ENCODE measurements around the gene COPB2. TPM values are rescaled to one million over a fixed set of nuclear protein-coding genes. Genes with fewer than 3 reads are reported as not detected.

The COPB2 gene
- 106 TPM for total RNA-seq
- long read RNA-seq, transcript COPB2-201 (22 exons, 3,360 nt), result major isoform, 135 of 193 reads
- long read RNA-seq, partial matches to known transcripts, result 18 of 193 reads
- long read RNA-seq, other reads (novel, unspliced or antisense), result 39 of 193 reads

- H3K4me3 ChIP-seq, result peak within 1 kb of the TSS; percentile 91
- peak within 1 kb of the TSS; percentile 97 for H3K27ac ChIP-seq
- no peaks in the 10 kb centered on the region for H3K27me3 ChIP-seq
- H3K4me1 ChIP-seq, result peaks cover 26% of the 10 kb centered on the region
- no peaks in the 10 kb centered on the region for H3K36me3 ChIP-seq
- ATAC-seq (peak; percentile 99), DNase-seq (peak; percentile 100)
- intact Hi-C loops (cut with DNase I), result no loop called here
- no peaks in the 10 kb centered on the region for H3K9me3 ChIP-seq
- no peak for TF ChIP-seq CTCF (IDR thresholded peaks at IDR 0.05)
These were observed at the start of gene COPB2 for GRCh38 chr3:139389552-139390368. TSS of gene COPB2 (minus strand) at chr3:139389647. CDS start at chr3:139389550, 97 bp downstream.

DNA sequence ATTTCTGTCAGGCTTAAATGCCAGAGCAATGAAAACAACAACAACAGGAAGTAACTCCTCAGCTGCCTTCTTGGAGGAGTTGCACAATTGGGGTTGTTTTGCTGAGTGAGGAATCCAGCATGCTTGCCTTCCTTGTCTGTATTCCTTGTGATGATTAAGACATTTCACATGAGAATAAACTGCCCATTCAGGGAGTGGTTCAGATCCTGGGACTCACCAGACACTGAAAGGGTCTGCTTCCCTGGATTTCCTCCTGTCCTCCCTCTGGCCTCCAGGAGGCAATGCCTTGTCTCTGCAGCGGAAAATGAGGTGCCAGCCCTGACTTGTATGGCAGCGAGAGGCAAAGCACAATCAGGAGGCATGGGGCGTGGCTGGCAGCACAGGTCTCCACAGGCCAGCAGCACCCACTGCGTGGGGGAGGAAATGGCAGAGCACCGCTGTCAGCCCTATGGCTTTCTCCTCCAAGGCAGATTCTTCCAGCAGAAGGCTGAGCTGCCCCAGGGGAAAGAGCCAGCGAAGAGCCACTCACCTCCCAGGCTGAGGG is 45.4 kb upstream of the COPB2 start:
- H3K27ac ChIP-seq, result peak overlapping the region; percentile 33
- no peak overlapping the region for H3K4me3 ChIP-seq
- H3K9me3 ChIP-seq, result no peaks in the 10 kb centered on the region
- peak; percentile 72 for ATAC-seq
- intact Hi-C loops (cut with DNase I), result no loop called here
- no peak for TF ChIP-seq CTCF (IDR thresholded peaks at IDR 0.05)
- no peaks in the 10 kb centered on the region for H3K36me3 ChIP-seq
- no peak for DNase-seq
- H3K27me3 ChIP-seq, result no peaks in the 10 kb centered on the region
- H3K4me1 ChIP-seq, result peaks cover 5% of the 10 kb centered on the region

- no peak for ATAC-seq
- H3K27ac ChIP-seq, result peak overlapping the region; percentile 33
- intact Hi-C loops (cut with DNase I), result no loop called here
These were observed 44.8 kb upstream of the COPB2 start for GRCh38 chr3:139434228-139434627.

GRCh38 chr3:139433089-139433488 is 43.6 kb upstream of the COPB2 start:
- intact Hi-C loops (cut with DNase I), result no loop called here
- Histone ChIP-seq H3K27ac (no peak overlapping the region), H3K36me3 (no peaks in the 10 kb centered on the region), H3K9me3 (no peaks in the 10 kb centered on the region), H3K27me3 (no peaks in the 10 kb centered on the region), H3K4me1 (peaks cover 5% of the 10 kb centered on the region), H3K4me3 (no peak overlapping the region)
- no peak for DNase-seq
- no peak for ATAC-seq
- TF ChIP-seq CTCF (IDR thresholded peaks at IDR 0.05), result no peak

More at GRCh38 chr3:139434228-139434627, 44.8 kb upstream of the COPB2 start:
- H3K27me3 ChIP-seq, result no peaks in the 10 kb centered on the region
- no peak overlapping the region for H3K4me3 ChIP-seq
- no peaks in the 10 kb centered on the region for H3K36me3 ChIP-seq
- DNase-seq, result no peak
- peaks cover 5% of the 10 kb centered on the region for H3K4me1 ChIP-seq
- no peak for TF ChIP-seq CTCF (IDR thresholded peaks at IDR 0.05)
- no peaks in the 10 kb centered on the region for H3K9me3 ChIP-seq

DNA sequence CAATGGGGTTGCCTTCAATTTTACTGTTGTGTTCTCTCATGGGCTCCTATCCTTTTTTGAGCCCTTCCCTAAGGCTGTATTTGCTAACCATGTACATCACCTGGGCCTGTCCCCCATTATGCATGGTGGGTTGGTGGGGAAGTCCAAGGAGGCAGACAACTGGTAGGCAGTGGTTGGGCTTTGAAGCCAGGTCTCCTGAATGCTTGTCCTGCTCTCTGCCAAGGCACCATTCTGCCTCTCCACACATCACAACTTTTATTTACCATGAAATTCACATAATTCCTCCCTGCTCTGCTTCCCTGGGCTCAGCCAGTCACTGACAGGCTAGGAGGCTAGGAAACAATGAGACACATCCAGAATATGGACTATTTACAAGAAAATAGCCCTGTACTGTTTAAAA is 41.0 kb upstream of the COPB2 start:
- DNase-seq (no peak), ATAC-seq (no peak)
- no peak for TF ChIP-seq CTCF (IDR thresholded peaks at IDR 0.05)
- no peak overlapping the region for H3K27ac ChIP-seq
- H3K4me1 ChIP-seq, result peaks cover 5% of the 10 kb centered on the region
- no peaks in the 10 kb centered on the region for H3K27me3 ChIP-seq
- no peak overlapping the region for H3K4me3 ChIP-seq
- intact Hi-C loops (cut with DNase I), result no loop called here
- no peaks in the 10 kb centered on the region for H3K36me3 ChIP-seq
- H3K9me3 ChIP-seq, result no peaks in the 10 kb centered on the region

Data from upper lobe of right lung (tissue), 1 donor.